ENCODE data around the gene CEP63. TPM values are rescaled to one million over a fixed set of nuclear protein-coding genes. Genes with fewer than 3 reads are reported as not detected.
A peak's percentile ranks its signal among the peaks of the same experiment; 100 is the strongest.

The CEP63 gene
- total and polyA plus RNA-seq, 2 experiments from 2014 or later: 15.8 to 237 TPM

DNA sequence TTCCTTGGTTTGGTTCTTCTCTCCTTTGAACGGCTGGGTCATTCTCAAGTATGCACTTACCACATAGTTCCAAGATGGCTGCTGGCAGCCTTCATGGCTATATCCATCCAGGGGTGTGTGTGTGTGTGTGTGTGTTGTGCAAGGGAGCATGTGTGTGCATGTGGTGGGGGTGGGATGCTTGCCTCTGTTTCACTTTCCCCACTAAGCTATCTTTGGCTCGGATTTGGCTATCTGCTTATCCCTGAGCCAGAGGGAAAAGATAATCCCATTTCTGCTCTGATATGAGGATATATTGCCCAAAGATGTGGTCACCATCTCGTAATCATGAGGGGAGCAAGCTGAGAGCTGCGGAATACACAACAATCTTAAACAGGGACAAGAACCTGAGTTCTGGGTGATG is 26.3 kb upstream of the CEP63 start:
- no peak overlapping the region for H3K4me2 ChIP-seq
- no peak for DNase-seq (ENCODE audit: low spot score)
- no peak overlapping the region for H3K4me3 ChIP-seq
- no peaks in the 10 kb centered on the region for H3K79me2 ChIP-seq
- H2AFZ ChIP-seq: no peak overlapping the region
- H3K9me2 ChIP-seq (replicated peaks; ENCODE audit: insufficient read depth): no peaks in the 10 kb centered on the region
- no peaks in the 10 kb centered on the region for H3K36me3 ChIP-seq (replicated peaks; ENCODE audit: insufficient read depth, low read depth)
- WGBS (ENCODE audit: low lambda C conversion rate, missing lambda C conversion rate): 81% methylated on average over 4 of the region's 4 CpGs
- no peak overlapping the region for H3K27ac ChIP-seq
- no peaks in the 10 kb centered on the region for H4K20me1 ChIP-seq (ENCODE audit: insufficient read depth, poor library complexity, severe bottlenecking)
- H3K27me3 ChIP-seq: no peaks in the 10 kb centered on the region
- H3K9me3 ChIP-seq (ENCODE audit: low read depth): no peaks in the 10 kb centered on the region
- TF ChIP-seq, protein P1, sequence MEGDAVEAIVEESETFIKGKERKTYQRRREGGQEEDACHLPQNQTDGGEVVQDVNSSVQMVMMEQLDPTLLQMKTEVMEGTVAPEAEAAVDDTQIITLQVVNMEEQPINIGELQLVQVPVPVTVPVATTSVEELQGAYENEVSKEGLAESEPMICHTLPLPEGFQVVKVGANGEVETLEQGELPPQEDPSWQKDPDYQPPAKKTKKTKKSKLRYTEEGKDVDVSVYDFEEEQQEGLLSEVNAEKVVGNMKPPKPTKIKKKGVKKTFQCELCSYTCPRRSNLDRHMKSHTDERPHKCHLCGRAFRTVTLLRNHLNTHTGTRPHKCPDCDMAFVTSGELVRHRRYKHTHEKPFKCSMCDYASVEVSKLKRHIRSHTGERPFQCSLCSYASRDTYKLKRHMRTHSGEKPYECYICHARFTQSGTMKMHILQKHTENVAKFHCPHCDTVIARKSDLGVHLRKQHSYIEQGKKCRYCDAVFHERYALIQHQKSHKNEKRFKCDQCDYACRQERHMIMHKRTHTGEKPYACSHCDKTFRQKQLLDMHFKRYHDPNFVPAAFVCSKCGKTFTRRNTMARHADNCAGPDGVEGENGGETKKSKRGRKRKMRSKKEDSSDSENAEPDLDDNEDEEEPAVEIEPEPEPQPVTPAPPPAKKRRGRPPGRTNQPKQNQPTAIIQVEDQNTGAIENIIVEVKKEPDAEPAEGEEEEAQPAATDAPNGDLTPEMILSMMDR (IDR thresholded peaks at IDR 0.05; ENCODE audit: poor library complexity): no peak
- no peak for TF ChIP-seq EZH2 (IDR thresholded peaks at IDR 0.05; ENCODE audit: borderline replicate concordance)
- TF ChIP-seq EZH2phosphoT487 (IDR thresholded peaks at IDR 0.05; ENCODE audit: low read depth, severe bottlenecking, unreplicated experiment): no peak
- peaks cover 22% of the 10 kb centered on the region for H3K4me1 ChIP-seq (ENCODE audit: insufficient read depth)

DNA sequence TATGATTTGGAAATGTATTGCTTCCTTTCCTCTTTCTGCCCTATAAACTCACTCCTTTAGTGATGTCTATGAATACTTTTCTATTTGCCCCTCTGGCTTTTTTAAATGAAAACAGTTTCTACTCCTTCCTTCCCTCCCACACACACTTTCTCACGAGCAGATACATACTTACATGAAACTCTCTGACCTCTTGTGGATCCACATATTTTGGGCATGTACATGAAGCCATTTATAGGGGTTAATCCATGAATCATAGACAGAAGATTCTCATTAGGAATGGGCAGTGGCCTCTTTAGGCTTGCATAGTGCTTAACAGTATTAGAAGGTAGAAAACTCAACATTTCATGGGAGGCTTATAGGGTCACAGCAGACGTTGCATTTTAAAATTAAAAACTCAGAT is 24.9 kb upstream of the CEP63 start:
- Histone ChIP-seq H3K9me2 (replicated peaks; ENCODE audit: insufficient read depth) (no peaks in the 10 kb centered on the region), H4K20me1 (ENCODE audit: insufficient read depth, poor library complexity, severe bottlenecking) (no peaks in the 10 kb centered on the region), H3K4me1 (ENCODE audit: insufficient read depth) (peaks cover 22% of the 10 kb centered on the region), H3K4me3 (no peak overlapping the region), H2AFZ (no peak overlapping the region), H3K4me2 (no peak overlapping the region), H3K9me3 (ENCODE audit: low read depth) (no peaks in the 10 kb centered on the region), H3K79me2 (no peaks in the 10 kb centered on the region), H3K27me3 (no peaks in the 10 kb centered on the region), H3K27ac (no peak overlapping the region), H3K36me3 (replicated peaks; ENCODE audit: insufficient read depth, low read depth) (no peaks in the 10 kb centered on the region)
- TF ChIP-seq, protein P1 (IDR thresholded peaks at IDR 0.05; ENCODE audit: poor library complexity): no peak
- no peak for TF ChIP-seq EZH2phosphoT487 (IDR thresholded peaks at IDR 0.05; ENCODE audit: low read depth, severe bottlenecking, unreplicated experiment)
- no peak for TF ChIP-seq EZH2 (IDR thresholded peaks at IDR 0.05; ENCODE audit: borderline replicate concordance)
- DNase-seq (ENCODE audit: low spot score): no peak
- WGBS (ENCODE audit: low lambda C conversion rate, missing lambda C conversion rate): 86% methylated on average over 2 of the region's 2 CpGs

DNA sequence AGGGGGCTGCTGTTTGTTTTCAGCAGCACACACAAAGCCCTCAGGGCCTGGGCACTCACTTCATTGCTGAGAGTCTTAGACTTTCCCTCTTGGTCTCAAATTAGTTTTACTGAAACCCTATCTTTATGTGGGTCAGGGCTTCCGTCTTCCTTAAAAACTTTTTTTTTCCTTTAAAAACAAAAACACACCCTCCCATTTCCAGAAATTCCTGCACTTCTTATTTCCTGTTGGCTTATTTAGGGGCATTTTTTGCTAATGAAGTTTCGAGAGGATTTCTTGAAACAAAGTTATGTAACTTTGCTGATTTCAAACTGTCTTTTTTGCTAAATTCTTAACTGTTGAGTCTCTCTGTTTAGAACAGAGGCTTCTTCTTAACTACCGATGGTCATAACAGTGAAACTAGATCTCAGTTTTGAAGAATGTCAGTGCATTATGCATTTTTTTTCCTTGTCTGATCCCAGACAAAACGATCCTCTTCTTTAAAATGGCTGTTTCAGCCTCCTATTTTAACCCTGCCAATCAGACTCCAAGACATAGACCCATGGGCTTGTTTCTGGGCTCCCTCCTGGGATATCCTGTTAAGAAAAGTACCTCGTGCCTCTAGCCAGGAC is 23.4 kb upstream of the CEP63 start:
- H3K9me3 ChIP-seq (ENCODE audit: low read depth): no peaks in the 10 kb centered on the region
- no peaks in the 10 kb centered on the region for H3K9me2 ChIP-seq (replicated peaks; ENCODE audit: insufficient read depth)
- H3K4me3 ChIP-seq: no peak overlapping the region
- peak overlapping the region; percentile 75 for H3K27ac ChIP-seq
- H4K20me1 ChIP-seq (ENCODE audit: insufficient read depth, poor library complexity, severe bottlenecking): no peaks in the 10 kb centered on the region
- peak overlapping the region; percentile 53 for H3K4me2 ChIP-seq
- no peak for DNase-seq (ENCODE audit: low spot score)
- TF ChIP-seq EZH2phosphoT487 (IDR thresholded peaks at IDR 0.05; ENCODE audit: low read depth, severe bottlenecking, unreplicated experiment) (no peak), EZH2 (IDR thresholded peaks at IDR 0.05; ENCODE audit: borderline replicate concordance) (no peak)
- TF ChIP-seq, protein P1 (IDR thresholded peaks at IDR 0.05; ENCODE audit: poor library complexity): no peak
- H3K4me1 ChIP-seq (ENCODE audit: insufficient read depth): peaks cover 22% of the 10 kb centered on the region
- no peaks in the 10 kb centered on the region for H3K79me2 ChIP-seq
- no peaks in the 10 kb centered on the region for H3K36me3 ChIP-seq (replicated peaks; ENCODE audit: insufficient read depth, low read depth)
- WGBS (ENCODE audit: low lambda C conversion rate, missing lambda C conversion rate): 42% methylated on average over 5 of the region's 5 CpGs
- H3K27me3 ChIP-seq: no peaks in the 10 kb centered on the region
- H2AFZ ChIP-seq: peak overlapping the region; percentile 30

Measured in hepatocyte (in vitro differentiated cells).